Measurements from ENCODE around the gene BNIP5.

GRCh38 chr6:36336208-36336710, 429 bp downstream of the BNIP5 start:
- TF ChIP-seq CTCF (IDR thresholded peaks at IDR 0.05; ENCODE audit: low read depth, low read length) (no peak), EZH2phosphoT487 (IDR thresholded peaks at IDR 0.05; ENCODE audit: low read depth) (no peak)
